Activated T-cell treated with anti-CD3 and anti-CD28 coated beads for 1 hour (primary cell): ENCODE results near the gene PTPRK.

Source experiments
- DNase-seq: peaks from one replicate; pipeline ENCODE4 v3.0.0-alpha.2; 2020; ENCODE audit warnings: low read depth

The PTPRK gene

GRCh38 chr6:128071212-128071611 is 449.2 kb downstream of the PTPRK start:
- no peak for DNase-seq

- DNase-seq = no peak
Measured at GRCh38 chr6:128070406-128070805, 450.0 kb downstream of the PTPRK start.

GRCh38 chr6:128069188-128069587 is 451.2 kb downstream of the PTPRK start:
- DNase-seq = no peak

GRCh38 chr6:128068119-128068479 is 452.3 kb downstream of the PTPRK start:
- no peak for DNase-seq

- DNase-seq = no peak
Measured at GRCh38 chr6:128067446-128068118, 452.8 kb downstream of the PTPRK start.

GRCh38 chr6:128065072-128065471 is 455.3 kb downstream of the PTPRK start:
- no peak for DNase-seq

GRCh38 chr6:128064540-128064895 is 455.9 kb downstream of the PTPRK start:
- DNase-seq = no peak

- no peak for DNase-seq
Measured at GRCh38 chr6:128063850-128064539, 456.4 kb downstream of the PTPRK start.

GRCh38 chr6:128062882-128063603 is 457.4 kb downstream of the PTPRK start:
- no peak for DNase-seq

GRCh38 chr6:128057946-128058345 is 462.5 kb downstream of the PTPRK start:
- no peak for DNase-seq

GRCh38 chr6:128057541-128057940 is 462.9 kb downstream of the PTPRK start:
- DNase-seq = no peak

GRCh38 chr6:128053109-128053508 is 467.3 kb downstream of the PTPRK start:
- no peak for DNase-seq

- DNase-seq = no peak
Measured at GRCh38 chr6:128047989-128048388, 472.4 kb downstream of the PTPRK start.

GRCh38 chr6:128046033-128046432 is 474.4 kb downstream of the PTPRK start:
- no peak for DNase-seq

GRCh38 chr6:128039543-128039942 is 480.9 kb downstream of the PTPRK start:
- DNase-seq = no peak

- DNase-seq = no peak
Measured at GRCh38 chr6:128036808-128037570, 483.4 kb downstream of the PTPRK start.

- no peak for DNase-seq
Measured at GRCh38 chr6:128033156-128033555, 487.2 kb downstream of the PTPRK start.

GRCh38 chr6:128032042-128032441 is 488.4 kb downstream of the PTPRK start:
- no peak for DNase-seq

GRCh38 chr6:128029826-128030225 is 490.6 kb downstream of the PTPRK start:
- DNase-seq = no peak

- DNase-seq = no peak
Measured at GRCh38 chr6:128028183-128028582, 492.2 kb downstream of the PTPRK start.

- no peak for DNase-seq
Measured at GRCh38 chr6:128025478-128025877, 494.9 kb downstream of the PTPRK start.

- DNase-seq = no peak
Measured at GRCh38 chr6:128024969-128025368, 495.4 kb downstream of the PTPRK start.

- no peak for DNase-seq
Measured at GRCh38 chr6:128024046-128024445, 496.4 kb downstream of the PTPRK start.
